Fibroblast of lung (primary cell): ENCODE results near the gene SLC30A7. TPM values are rescaled to one million over a fixed set of nuclear protein-coding genes. Genes with fewer than 3 reads are reported as not detected.

Experiments
- DNase-seq, 2 donors: peaks; one replicate each; pipeline versions ENCODE4 v3.0.0 to v3.0.0-alpha.2; 2010; ENCODE audit warnings: low read depth in 2 of 2
- H2AFZ ChIP-seq: 2 replicates; pipeline ENCODE4 v1.5.1; 2012; ENCODE audit warnings: low read length, control low read depth, inconsistent platforms
- H3K27ac ChIP-seq: 2 replicates; pipeline ENCODE4 v1.5.1; 2011; ENCODE audit warnings: low read length, control low read depth; ENCODE audit not compliant: insufficient read depth
- H3K27me3 ChIP-seq: 2 replicates; pipeline ENCODE4 v1.5.1; 2011; ENCODE audit warnings: mild to moderate bottlenecking, low read length; ENCODE audit not compliant: control insufficient read depth, insufficient read depth
- H3K36me3 ChIP-seq: 2 replicates; pipeline ENCODE4 v1.5.1; 2011; ENCODE audit warnings: low read length; ENCODE audit not compliant: control insufficient read depth, insufficient read depth
- H3K4me1 ChIP-seq: 2 replicates; pipeline ENCODE4 v1.5.1; 2011; ENCODE audit warnings: low read length; ENCODE audit not compliant: control insufficient read depth, insufficient read depth; ENCODE audit errors: extremely low read depth
- H3K4me2 ChIP-seq: 2 replicates; pipeline ENCODE4 v1.5.1; 2011; ENCODE audit warnings: low read length, control low read depth; ENCODE audit not compliant: insufficient read depth; ENCODE audit errors: extremely low read depth
- H3K4me3 ChIP-seq, 4 experiments: fragments of 200-600 bp in 1 of 4; sonication (generic) in 1 of 4; replicated peaks in 1 of 4; 2 replicates each; pipeline ENCODE4 v1.5.1; 2011 to 2016; ENCODE audit warnings: low read length in 4 of 4, low read depth in 3 of 4, mild to moderate bottlenecking in 3 of 4, control low read depth in 2 of 4, inconsistent platforms in 1 of 4, mixed read lengths in 1 of 4; ENCODE audit not compliant: insufficient read depth in 1 of 4; ENCODE audit errors: control extremely low read depth in 1 of 4
- H3K79me2 ChIP-seq: 2 replicates; pipeline ENCODE4 v1.5.1; 2012; ENCODE audit warnings: mild to moderate bottlenecking, low read length, inconsistent platforms; ENCODE audit not compliant: control insufficient read depth, insufficient read depth
- H3K9ac ChIP-seq: 2 replicates; pipeline ENCODE4 v1.5.1; 2011; ENCODE audit warnings: mild to moderate bottlenecking, low read length, control low read depth; ENCODE audit not compliant: insufficient read depth
- H3K9me3 ChIP-seq: 2 replicates; pipeline ENCODE4 v1.5.1; 2012; ENCODE audit warnings: low read depth, low read length; ENCODE audit not compliant: control insufficient read depth, insufficient read depth
- H4K20me1 ChIP-seq: 2 replicates; pipeline ENCODE4 v1.5.1; 2011; ENCODE audit warnings: low read length; ENCODE audit not compliant: control insufficient read depth, insufficient read depth; ENCODE audit errors: extremely low read depth
- EZH2 ChIP-seq: IDR thresholded peaks from 2 replicates; pipeline ENCODE4 v1.5.1; 2012; ENCODE audit warnings: low read length, control low read depth, mild to moderate bottlenecking; ENCODE audit errors: missing control alignments
- polyA plus RNA-seq, 2 donors: library from polyadenylated mRNA; depleted of rRNA in 1 of 2; stranded (reverse) in 1 of 2; unstranded in 1 of 2; fragments of >200 nt; gene quantifications; 2 replicates each; pipeline ENCODE4 v1.2.1, GENCODE V29; 2011 to 2012; ENCODE audit warnings: missing spikeins in 1 of 2
- total RNA-seq: library from RNA; depleted of rRNA; stranded (reverse); fragments of >200 nt; gene quantifications from 2 replicates; pipeline ENCODE4 v1.2.1, GENCODE V29; 2014
- TF ChIP-seq, protein P1 (sequence below), 2 donors: IDR thresholded peaks in 1 of 2; conservative IDR thresholded peaks in 1 of 2; 1 replicate in 1 of 2; 2 replicates in 1 of 2; pipeline ENCODE4 v1.5.1; 2011 to 2012; ENCODE audit warnings: low read length in 2 of 2, control low read depth in 1 of 2, inconsistent platforms in 1 of 2, low read depth in 1 of 2, mild to moderate bottlenecking in 1 of 2

Gene SLC30A7
- total and polyA plus RNA-seq, 2 donors (not counting 1 experiment from before 2014, with no cell fraction given): 23.1 to 37.4 TPM

DNA sequence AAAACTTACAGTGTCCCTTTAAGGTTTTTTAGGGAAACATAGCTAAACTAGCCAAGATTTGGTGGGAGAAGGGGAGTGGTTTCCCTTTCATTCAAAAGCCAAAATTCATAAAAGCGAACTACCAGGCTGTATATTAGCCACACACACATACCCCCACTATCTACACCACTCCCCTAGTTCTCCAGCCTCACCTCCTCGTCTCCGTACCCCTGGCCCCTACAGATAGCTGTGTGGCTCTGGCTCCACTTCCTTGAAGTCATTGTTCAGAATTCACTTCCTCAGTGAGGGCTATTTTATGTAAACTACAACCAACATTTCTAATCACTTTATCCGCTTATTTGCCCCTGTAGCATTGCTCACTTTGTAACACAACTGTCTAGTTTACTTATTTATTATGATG is 135.0 kb downstream of the SLC30A7 start:
- H3K4me2 ChIP-seq: no peak overlapping the region
- no peak for DNase-seq
- no peak overlapping the region for H3K9ac ChIP-seq
- H3K79me2 ChIP-seq: peaks cover 9% of the 10 kb centered on the region
- H4K20me1 ChIP-seq: no peaks in the 10 kb centered on the region
- H2AFZ ChIP-seq: no peak overlapping the region
- no peaks in the 10 kb centered on the region for H3K36me3 ChIP-seq
- no peaks in the 10 kb centered on the region for H3K27me3 ChIP-seq
- TF ChIP-seq EZH2: no peak
- TF ChIP-seq, protein P1, sequence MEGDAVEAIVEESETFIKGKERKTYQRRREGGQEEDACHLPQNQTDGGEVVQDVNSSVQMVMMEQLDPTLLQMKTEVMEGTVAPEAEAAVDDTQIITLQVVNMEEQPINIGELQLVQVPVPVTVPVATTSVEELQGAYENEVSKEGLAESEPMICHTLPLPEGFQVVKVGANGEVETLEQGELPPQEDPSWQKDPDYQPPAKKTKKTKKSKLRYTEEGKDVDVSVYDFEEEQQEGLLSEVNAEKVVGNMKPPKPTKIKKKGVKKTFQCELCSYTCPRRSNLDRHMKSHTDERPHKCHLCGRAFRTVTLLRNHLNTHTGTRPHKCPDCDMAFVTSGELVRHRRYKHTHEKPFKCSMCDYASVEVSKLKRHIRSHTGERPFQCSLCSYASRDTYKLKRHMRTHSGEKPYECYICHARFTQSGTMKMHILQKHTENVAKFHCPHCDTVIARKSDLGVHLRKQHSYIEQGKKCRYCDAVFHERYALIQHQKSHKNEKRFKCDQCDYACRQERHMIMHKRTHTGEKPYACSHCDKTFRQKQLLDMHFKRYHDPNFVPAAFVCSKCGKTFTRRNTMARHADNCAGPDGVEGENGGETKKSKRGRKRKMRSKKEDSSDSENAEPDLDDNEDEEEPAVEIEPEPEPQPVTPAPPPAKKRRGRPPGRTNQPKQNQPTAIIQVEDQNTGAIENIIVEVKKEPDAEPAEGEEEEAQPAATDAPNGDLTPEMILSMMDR (conservative IDR thresholded peaks at IDR 0.05 in 1 of 2, IDR thresholded peaks at IDR 0.05 in 1 of 2; ENCODE audit: low read depth in 1 of 2, low read length in 2 of 2): no peak
- H3K27ac ChIP-seq: no peak overlapping the region
- H3K4me3 ChIP-seq: no peak overlapping the region
- H3K4me1 ChIP-seq: no peaks in the 10 kb centered on the region
- no peaks in the 10 kb centered on the region for H3K9me3 ChIP-seq

Other genes starting within 250 kb of the SLC30A7 start
- gene VCAM1, start 176.3 kb upstream of the SLC30A7 start, total RNA-seq: 14.9 and 21.8 TPM in 2 replicates
- 0.92 and 12.3 TPM in 2 replicates for gene VCAM1, start 176.3 kb upstream of the SLC30A7 start, polyA plus RNA-seq
- gene EXTL2, start 1.2 kb upstream of the SLC30A7 start, total RNA-seq: 18.5 and 22.1 TPM in 2 replicates
- 25.2 and 43.7 TPM in 2 replicates for gene EXTL2, start 1.2 kb upstream of the SLC30A7 start, polyA plus RNA-seq
- 40.8 and 56.5 TPM in 2 replicates for gene DPH5, start 129.7 kb downstream of the SLC30A7 start, total RNA-seq
- 39.8 and 44.4 TPM in 2 replicates for gene DPH5, start 129.7 kb downstream of the SLC30A7 start, polyA plus RNA-seq